Measurements from ENCODE around the gene ZNF367. TPM values are rescaled to one million over a fixed set of nuclear protein-coding genes. Genes with fewer than 3 reads are reported as not detected.

The ZNF367 gene
- total RNA-seq, 1 experiment from 2014 or later, result 14.0 TPM

DNA sequence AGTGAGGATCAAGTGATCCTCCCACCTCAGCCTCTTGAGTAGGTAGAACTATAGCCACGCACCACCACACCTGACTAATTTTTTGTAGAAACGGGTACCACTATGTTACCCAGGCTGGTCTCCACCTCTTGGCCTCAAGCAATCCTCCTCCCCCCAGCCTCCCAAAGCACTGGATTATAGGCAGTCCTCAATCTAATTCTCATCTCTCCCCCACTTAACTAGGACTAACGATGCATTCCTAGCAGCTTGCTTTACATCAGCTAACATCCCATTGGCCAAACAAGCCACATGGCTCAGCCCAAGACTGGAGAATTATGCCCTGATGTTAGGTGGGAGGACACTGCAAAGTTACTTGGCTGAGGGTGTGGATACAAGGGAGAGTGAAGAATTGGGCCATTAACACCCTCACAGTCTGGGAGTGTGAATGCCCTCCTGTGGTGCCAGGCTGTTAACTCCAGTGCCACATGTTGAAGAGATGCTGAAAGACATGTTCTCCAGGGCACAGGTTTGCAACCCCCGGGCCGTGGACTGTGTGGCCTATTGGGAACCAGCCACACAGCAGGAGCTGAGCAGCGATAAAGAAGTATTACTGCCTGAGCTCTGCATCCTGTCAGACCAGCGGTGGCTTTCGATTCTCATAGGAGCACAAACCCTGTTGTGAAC is 5.3 kb upstream of the ZNF367 start:
- H4K20me1 ChIP-seq (ENCODE audit: low read length), result no peaks in the 10 kb centered on the region
- ChIA-PET POLR2A (ENCODE audit: unreplicated experiment) (no interaction called here), CTCF (no interaction called here)
- no peaks in the 10 kb centered on the region for H3K36me3 ChIP-seq (ENCODE audit: low read depth, low read length)
- H3K9me3 ChIP-seq (ENCODE audit: low read length), result no peaks in the 10 kb centered on the region
- peaks cover 19% of the 10 kb centered on the region for H3K4me1 ChIP-seq (ENCODE audit: insufficient read depth, low read length)
- H3K27ac ChIP-seq (ENCODE audit: low read length), result no peak overlapping the region
- H3K9ac ChIP-seq (ENCODE audit: low read length), result no peak overlapping the region
- no peaks in the 10 kb centered on the region for H3K27me3 ChIP-seq (ENCODE audit: low read length)
- H3K4me3 ChIP-seq (ENCODE audit: low read length), result no peak overlapping the region
- ATAC-seq (no peak), DNase-seq (no peak)
- no peak overlapping the region for H3K4me2 ChIP-seq (ENCODE audit: low read length)
- no TSS peak for BruUV-seq (replicated peaks)
- H3K9me2 ChIP-seq (replicated peaks; ENCODE audit: low read length), result no peaks in the 10 kb centered on the region
- H3F3A ChIP-seq (ENCODE audit: low read length, unreplicated experiment), result peaks cover 10% of the 10 kb centered on the region
- H2AFZ ChIP-seq (ENCODE audit: low read length), result no peak overlapping the region
- intact Hi-C loops (cut with micrococcal nuclease), result no loop called here
- H3K79me2 ChIP-seq (ENCODE audit: low read length), result no peaks in the 10 kb centered on the region
- TF ChIP-seq, protein P1, sequence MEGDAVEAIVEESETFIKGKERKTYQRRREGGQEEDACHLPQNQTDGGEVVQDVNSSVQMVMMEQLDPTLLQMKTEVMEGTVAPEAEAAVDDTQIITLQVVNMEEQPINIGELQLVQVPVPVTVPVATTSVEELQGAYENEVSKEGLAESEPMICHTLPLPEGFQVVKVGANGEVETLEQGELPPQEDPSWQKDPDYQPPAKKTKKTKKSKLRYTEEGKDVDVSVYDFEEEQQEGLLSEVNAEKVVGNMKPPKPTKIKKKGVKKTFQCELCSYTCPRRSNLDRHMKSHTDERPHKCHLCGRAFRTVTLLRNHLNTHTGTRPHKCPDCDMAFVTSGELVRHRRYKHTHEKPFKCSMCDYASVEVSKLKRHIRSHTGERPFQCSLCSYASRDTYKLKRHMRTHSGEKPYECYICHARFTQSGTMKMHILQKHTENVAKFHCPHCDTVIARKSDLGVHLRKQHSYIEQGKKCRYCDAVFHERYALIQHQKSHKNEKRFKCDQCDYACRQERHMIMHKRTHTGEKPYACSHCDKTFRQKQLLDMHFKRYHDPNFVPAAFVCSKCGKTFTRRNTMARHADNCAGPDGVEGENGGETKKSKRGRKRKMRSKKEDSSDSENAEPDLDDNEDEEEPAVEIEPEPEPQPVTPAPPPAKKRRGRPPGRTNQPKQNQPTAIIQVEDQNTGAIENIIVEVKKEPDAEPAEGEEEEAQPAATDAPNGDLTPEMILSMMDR (conservative IDR thresholded peaks at IDR 0.05; ENCODE audit: low read depth, low read length), result no peak
- TF ChIP-seq EZH2 (IDR thresholded peaks at IDR 0.05; ENCODE audit: low read length, unreplicated experiment) (no peak), EZH2phosphoT487 (IDR thresholded peaks at IDR 0.05; ENCODE audit: borderline replicate concordance, low read length) (no peak)

DNA sequence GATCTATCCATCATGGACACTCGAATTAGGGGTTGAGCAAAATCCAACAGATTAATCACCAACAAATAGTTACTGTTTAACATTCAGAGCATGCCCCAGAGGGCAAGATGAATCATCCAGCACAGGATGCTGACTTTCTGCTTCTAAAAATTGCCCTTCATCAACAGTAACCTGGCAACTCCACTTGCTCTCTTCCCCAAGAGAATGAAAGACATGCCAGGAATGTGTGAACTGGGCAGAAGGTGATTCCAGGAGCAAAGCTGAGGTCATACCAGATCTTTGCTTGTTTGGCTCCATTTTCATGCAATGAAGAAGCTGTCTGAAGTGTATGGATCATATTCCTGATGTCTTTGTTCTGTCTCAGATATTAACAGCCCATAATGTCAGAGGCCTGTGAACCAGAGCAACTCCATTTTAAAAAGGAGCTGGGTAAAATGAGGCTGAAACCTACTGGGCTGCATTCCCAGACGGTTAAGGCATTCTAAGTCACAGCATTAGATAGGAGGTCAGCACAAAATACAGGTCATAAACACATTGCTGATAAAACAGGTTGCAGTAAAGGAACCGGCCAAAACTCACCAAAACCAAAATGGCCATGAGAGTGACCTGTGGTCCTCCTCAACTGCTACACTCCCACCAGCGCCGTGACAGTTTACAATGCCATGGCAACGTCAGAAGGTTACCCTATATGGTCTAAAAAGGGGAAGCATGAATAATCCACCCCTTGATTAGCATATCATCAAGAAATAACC is 2.5 kb upstream of the ZNF367 start:
- H3K27me3 ChIP-seq (ENCODE audit: low read length), result no peaks in the 10 kb centered on the region
- peaks cover 19% of the 10 kb centered on the region for H3K4me1 ChIP-seq (ENCODE audit: insufficient read depth, low read length)
- peaks cover 10% of the 10 kb centered on the region for H3F3A ChIP-seq (ENCODE audit: low read length, unreplicated experiment)
- H3K27ac ChIP-seq (ENCODE audit: low read length), result peak overlapping the region; percentile 90
- intact Hi-C loops (cut with micrococcal nuclease), result no loop called here
- no TSS peak for BruUV-seq (replicated peaks)
- peak overlapping the region; percentile 37 for H2AFZ ChIP-seq (ENCODE audit: low read length)
- H3K9me3 ChIP-seq (ENCODE audit: low read length), result no peaks in the 10 kb centered on the region
- TF ChIP-seq, protein P1 (conservative IDR thresholded peaks at IDR 0.05; ENCODE audit: low read depth, low read length), result no peak
- TF ChIP-seq EZH2 (IDR thresholded peaks at IDR 0.05; ENCODE audit: low read length, unreplicated experiment) (no peak), EZH2phosphoT487 (IDR thresholded peaks at IDR 0.05; ENCODE audit: borderline replicate concordance, low read length) (no peak)
- H3K36me3 ChIP-seq (ENCODE audit: low read depth, low read length), result no peaks in the 10 kb centered on the region
- DNase-seq (peak; percentile 95), ATAC-seq (peak; percentile 31)
- POLR2A ChIA-PET (ENCODE audit: unreplicated experiment), result interaction anchor here (0.5 kb wide), 1 partner anchor 28 kb away, joined by 3 read pairs; no protein-coding TSS in a partner anchor
- CTCF ChIA-PET, result no interaction called here
- H3K4me3 ChIP-seq (ENCODE audit: low read length), result no peak overlapping the region
- no peaks in the 10 kb centered on the region for H4K20me1 ChIP-seq (ENCODE audit: low read length)
- peak overlapping the region; percentile 28 for H3K9ac ChIP-seq (ENCODE audit: low read length)
- no peaks in the 10 kb centered on the region for H3K9me2 ChIP-seq (replicated peaks; ENCODE audit: low read length)
- peaks cover 16% of the 10 kb centered on the region for H3K79me2 ChIP-seq (ENCODE audit: low read length)
- H3K4me2 ChIP-seq (ENCODE audit: low read length), result peak overlapping the region; percentile 99

DNA sequence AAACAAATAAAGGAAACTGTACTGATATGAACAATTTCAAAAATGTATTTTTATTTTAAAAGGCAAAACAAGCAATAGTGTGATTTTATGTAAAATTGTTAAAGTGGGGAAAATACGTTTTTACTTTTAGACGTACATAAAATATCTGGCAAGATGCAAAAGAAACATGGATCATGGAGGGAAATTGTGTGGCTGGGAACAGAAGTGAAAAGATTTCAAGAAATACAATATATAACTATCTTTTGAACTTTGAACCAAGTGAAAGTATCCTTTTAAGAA is 1.5 kb upstream of the ZNF367 start:
- CTCF ChIA-PET, result interaction anchor here (1.2 kb wide), 1 partner anchor 92 kb away, joined by 3 read pairs; no protein-coding TSS in a partner anchor
- no peaks in the 10 kb centered on the region for H4K20me1 ChIP-seq (ENCODE audit: low read length)
- peak overlapping the region; percentile 98 for H3K9ac ChIP-seq (ENCODE audit: low read length)
- peaks cover 19% of the 10 kb centered on the region for H3K4me1 ChIP-seq (ENCODE audit: insufficient read depth, low read length)
- peaks cover 27% of the 10 kb centered on the region for H3K79me2 ChIP-seq (ENCODE audit: low read length)
- TSS peak; percentile 75 for BruUV-seq (replicated peaks)
- peaks cover 10% of the 10 kb centered on the region for H3F3A ChIP-seq (ENCODE audit: low read length, unreplicated experiment)
- intact Hi-C loops (cut with micrococcal nuclease), result loop anchor here (2.0 to 5.0 kb wide), 3 partner anchors 31 to 89 kb away; partner anchors contain the start of genes HABP4 and SLC35D2
- peak overlapping the region; percentile 77 for H2AFZ ChIP-seq (ENCODE audit: low read length)
- no peaks in the 10 kb centered on the region for H3K9me2 ChIP-seq (replicated peaks; ENCODE audit: low read length)
- H3K27ac ChIP-seq (ENCODE audit: low read length), result peak overlapping the region; percentile 90
- H3K27me3 ChIP-seq (ENCODE audit: low read length), result no peaks in the 10 kb centered on the region
- peak overlapping the region; percentile 99 for H3K4me2 ChIP-seq (ENCODE audit: low read length)
- H3K9me3 ChIP-seq (ENCODE audit: low read length), result no peaks in the 10 kb centered on the region
- POLR2A ChIA-PET (ENCODE audit: unreplicated experiment), result interaction anchor here (0.6 kb wide), 2 partner anchors 30 to 141 kb away, joined by 3 read pairs; partner anchors contain the start of gene HABP4
- ATAC-seq (no peak), DNase-seq (no peak)
- no peaks in the 10 kb centered on the region for H3K36me3 ChIP-seq (ENCODE audit: low read depth, low read length)
- no peak for TF ChIP-seq EZH2phosphoT487 (IDR thresholded peaks at IDR 0.05; ENCODE audit: borderline replicate concordance, low read length)
- TF ChIP-seq, protein P1 (conservative IDR thresholded peaks at IDR 0.05; ENCODE audit: low read depth, low read length), result no peak
- no peak for TF ChIP-seq EZH2 (IDR thresholded peaks at IDR 0.05; ENCODE audit: low read length, unreplicated experiment)
- peak overlapping the region; percentile 85 for H3K4me3 ChIP-seq (ENCODE audit: low read length)
